Type B pancreatic cell (in vitro differentiated cells): ENCODE measurements around the gene RAD51B. TPM values are rescaled to one million over a fixed set of nuclear protein-coding genes. Genes with fewer than 3 reads are reported as not detected.

Experiments used
- DNase-seq: peaks from one replicate; pipeline ENCODE4 v3.0.0; 2021; ENCODE audit warnings: mixed read lengths; ENCODE audit not compliant: unreplicated experiment; ENCODE audit errors: extremely low spot score
- H3K27ac Mint-ChIP-seq: 2 replicates; pipeline ENCODE4 v1.8.0; 2021; ENCODE audit warnings: mild to moderate bottlenecking, mixed read lengths
- H3K27me3 Mint-ChIP-seq: 2 replicates; pipeline ENCODE4 v1.8.0; 2021; ENCODE audit warnings: mixed read lengths
- H3K36me3 Mint-ChIP-seq: 2 replicates; pipeline ENCODE4 v1.8.0; 2021; ENCODE audit warnings: mixed read lengths
- H3K4me1 Mint-ChIP-seq: one replicate; pipeline ENCODE4 v1.8.0; 2021; ENCODE audit warnings: mixed read lengths; ENCODE audit not compliant: unreplicated experiment
- H3K4me3 Mint-ChIP-seq: 2 replicates; pipeline ENCODE4 v1.8.0; 2021; ENCODE audit warnings: mild to moderate bottlenecking, mixed read lengths
- H3K9me3 Mint-ChIP-seq: 2 replicates; pipeline ENCODE4 v1.8.0; 2021; ENCODE audit warnings: mixed read lengths
- total RNA-seq: library from RNA; stranded (reverse); gene quantifications from 2 replicates; pipeline ENCODE4 v1.2.1, GENCODE V29; 2021; ENCODE audit warnings: low replicate concordance
- TF ChIP-seq, protein P1 (sequence below): fragments of 200-600 bp; sonication (generic); conservative IDR thresholded peaks from 2 replicates; pipeline ENCODE4 v1.5.0; 2021; ENCODE audit warnings: antibody characterized with exemption, mild to moderate bottlenecking

The RAD51B gene
- total RNA-seq, 1 donor from 2014 or later: 27.3 TPM

GRCh38 chr14:68446243-68447040, 626.9 kb downstream of the RAD51B start:
- no peaks in the 10 kb centered on the region for H3K27me3 Mint-ChIP-seq
- no peak overlapping the region for H3K4me3 Mint-ChIP-seq
- peaks cover 25% of the 10 kb centered on the region for H3K4me1 Mint-ChIP-seq
- TF ChIP-seq, protein P1, sequence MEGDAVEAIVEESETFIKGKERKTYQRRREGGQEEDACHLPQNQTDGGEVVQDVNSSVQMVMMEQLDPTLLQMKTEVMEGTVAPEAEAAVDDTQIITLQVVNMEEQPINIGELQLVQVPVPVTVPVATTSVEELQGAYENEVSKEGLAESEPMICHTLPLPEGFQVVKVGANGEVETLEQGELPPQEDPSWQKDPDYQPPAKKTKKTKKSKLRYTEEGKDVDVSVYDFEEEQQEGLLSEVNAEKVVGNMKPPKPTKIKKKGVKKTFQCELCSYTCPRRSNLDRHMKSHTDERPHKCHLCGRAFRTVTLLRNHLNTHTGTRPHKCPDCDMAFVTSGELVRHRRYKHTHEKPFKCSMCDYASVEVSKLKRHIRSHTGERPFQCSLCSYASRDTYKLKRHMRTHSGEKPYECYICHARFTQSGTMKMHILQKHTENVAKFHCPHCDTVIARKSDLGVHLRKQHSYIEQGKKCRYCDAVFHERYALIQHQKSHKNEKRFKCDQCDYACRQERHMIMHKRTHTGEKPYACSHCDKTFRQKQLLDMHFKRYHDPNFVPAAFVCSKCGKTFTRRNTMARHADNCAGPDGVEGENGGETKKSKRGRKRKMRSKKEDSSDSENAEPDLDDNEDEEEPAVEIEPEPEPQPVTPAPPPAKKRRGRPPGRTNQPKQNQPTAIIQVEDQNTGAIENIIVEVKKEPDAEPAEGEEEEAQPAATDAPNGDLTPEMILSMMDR: no peak
- H3K27ac Mint-ChIP-seq: no peak overlapping the region
- peaks cover 5% of the 10 kb centered on the region for H3K9me3 Mint-ChIP-seq
- DNase-seq: no peak
- peaks cover 4% of the 10 kb centered on the region for H3K36me3 Mint-ChIP-seq

DNA sequence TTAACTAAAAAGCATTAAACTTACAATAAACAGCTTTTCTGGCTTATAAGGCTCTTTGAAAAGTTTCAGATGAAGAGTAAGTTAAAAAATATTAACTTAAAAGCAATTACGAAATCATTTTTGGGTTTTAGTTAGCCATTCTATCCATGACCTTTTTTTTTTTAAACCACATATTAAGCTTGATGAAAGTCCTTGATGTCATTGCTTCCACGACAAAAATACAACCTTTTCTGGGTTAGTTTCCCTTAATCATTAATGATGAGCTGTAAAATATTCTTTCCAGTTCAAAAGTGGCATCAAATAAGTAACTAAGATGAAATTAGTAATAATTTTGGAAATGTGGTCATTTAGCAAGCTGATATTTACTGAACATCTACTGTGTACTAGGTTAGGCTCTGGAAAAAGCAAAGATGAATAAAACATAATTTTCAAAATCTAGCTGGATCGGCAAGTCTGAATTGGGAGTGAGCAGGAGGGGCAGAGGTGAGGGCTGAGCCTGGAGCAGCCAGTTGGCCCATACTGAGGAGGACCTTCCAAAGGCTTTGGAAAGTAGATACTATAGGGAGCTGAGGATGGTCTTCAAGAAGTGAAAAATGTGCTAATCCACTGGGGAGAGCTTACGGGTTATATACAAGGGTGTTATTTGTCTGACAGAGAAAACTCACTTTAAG, 628.1 kb downstream of the RAD51B start:
- Mint-ChIP-seq H3K27me3 (no peaks in the 10 kb centered on the region), H3K4me3 (no peak overlapping the region), H3K4me1 (peaks cover 22% of the 10 kb centered on the region), H3K27ac (no peak overlapping the region), H3K36me3 (peaks cover 4% of the 10 kb centered on the region), H3K9me3 (peaks cover 8% of the 10 kb centered on the region)
- no peak for DNase-seq
- TF ChIP-seq, protein P1: no peak

GRCh38 chr14:68448252-68448902, 628.8 kb downstream of the RAD51B start:
- peaks cover 4% of the 10 kb centered on the region for H3K36me3 Mint-ChIP-seq
- peaks cover 8% of the 10 kb centered on the region for H3K9me3 Mint-ChIP-seq
- no peak for DNase-seq
- TF ChIP-seq, protein P1: no peak
- no peak overlapping the region for H3K27ac Mint-ChIP-seq
- H3K4me3 Mint-ChIP-seq: no peak overlapping the region
- peaks cover 26% of the 10 kb centered on the region for H3K4me1 Mint-ChIP-seq
- H3K27me3 Mint-ChIP-seq: no peaks in the 10 kb centered on the region

DNA sequence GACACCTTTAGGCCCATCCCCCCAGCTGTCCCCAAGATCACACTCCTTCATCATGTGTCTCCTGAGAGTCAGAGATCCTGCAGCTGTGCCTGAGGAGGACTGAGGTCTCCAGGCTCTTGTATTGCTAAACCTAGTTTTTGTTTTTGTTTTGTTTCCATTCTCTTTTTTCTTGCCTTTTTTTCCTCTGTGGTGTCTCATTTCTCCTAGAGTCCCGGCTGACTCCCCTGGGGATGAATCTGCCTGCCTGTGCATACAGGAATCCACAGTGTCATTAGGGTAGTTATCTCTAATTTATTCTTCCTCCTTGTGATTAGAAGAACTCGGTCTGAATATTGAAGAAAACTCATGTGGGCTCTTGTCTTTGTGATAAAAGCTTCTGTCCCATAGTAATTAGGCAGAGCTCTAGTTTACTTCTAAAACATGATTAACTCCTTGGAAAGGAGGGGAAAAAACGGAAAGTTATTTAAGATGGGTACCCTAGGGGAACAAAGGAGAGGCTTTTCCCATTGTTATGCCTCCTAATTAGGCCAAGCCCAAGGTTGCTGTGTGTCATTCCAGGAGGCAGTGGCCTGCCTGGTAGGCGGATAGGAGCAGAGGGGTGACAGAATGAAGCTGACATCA, 630.1 kb downstream of the RAD51B start:
- H3K27ac Mint-ChIP-seq: peak overlapping the region; percentile 34
- TF ChIP-seq, protein P1: no peak
- no peaks in the 10 kb centered on the region for H3K27me3 Mint-ChIP-seq
- DNase-seq: no peak
- H3K4me3 Mint-ChIP-seq: no peak overlapping the region
- H3K9me3 Mint-ChIP-seq: peaks cover 11% of the 10 kb centered on the region
- peaks cover 4% of the 10 kb centered on the region for H3K36me3 Mint-ChIP-seq
- peaks cover 22% of the 10 kb centered on the region for H3K4me1 Mint-ChIP-seq

GRCh38 chr14:68450391-68451120, 631.0 kb downstream of the RAD51B start:
- no peak overlapping the region for H3K27ac Mint-ChIP-seq
- TF ChIP-seq, protein P1: no peak
- H3K36me3 Mint-ChIP-seq: peaks cover 4% of the 10 kb centered on the region
- peaks cover 22% of the 10 kb centered on the region for H3K4me1 Mint-ChIP-seq
- H3K9me3 Mint-ChIP-seq: peaks cover 14% of the 10 kb centered on the region
- no peak for DNase-seq
- no peak overlapping the region for H3K4me3 Mint-ChIP-seq
- no peaks in the 10 kb centered on the region for H3K27me3 Mint-ChIP-seq
